Measurements from ENCODE around the gene SEZ6. TPM values are rescaled to one million over a fixed set of nuclear protein-coding genes. Genes with fewer than 3 reads are reported as not detected.

SEZ6 gene
- total RNA-seq, 1 donor, result 0.94 TPM

GRCh38 chr17:29042026-29042678 lies 36.3 kb upstream of the SEZ6 start:
- Histone ChIP-seq H3K27me3 (ENCODE audit: insufficient read depth, low read length) (peaks cover 4% of the 10 kb centered on the region), H3K9me3 (ENCODE audit: low read depth, low read length) (no peaks in the 10 kb centered on the region), H3K4me3 (ENCODE audit: low read length) (no peak overlapping the region), H3K4me1 (ENCODE audit: insufficient read depth, low read length) (peaks cover 48% of the 10 kb centered on the region)

- Histone ChIP-seq H3K4me1 (ENCODE audit: insufficient read depth, low read length) (peaks cover 46% of the 10 kb centered on the region), H3K9me3 (ENCODE audit: low read depth, low read length) (no peaks in the 10 kb centered on the region), H3K27me3 (ENCODE audit: insufficient read depth, low read length) (peaks cover 4% of the 10 kb centered on the region), H3K4me3 (ENCODE audit: low read length) (no peak overlapping the region)
These were observed 35.7 kb upstream of the SEZ6 start for GRCh38 chr17:29041571-29041970.

- peaks cover 4% of the 10 kb centered on the region for H3K27me3 ChIP-seq (ENCODE audit: insufficient read depth, low read length)
- H3K4me1 ChIP-seq (ENCODE audit: insufficient read depth, low read length), result peaks cover 41% of the 10 kb centered on the region
- H3K4me3 ChIP-seq (ENCODE audit: low read length), result no peak overlapping the region
- no peaks in the 10 kb centered on the region for H3K9me3 ChIP-seq (ENCODE audit: low read depth, low read length)
These were observed 35.3 kb upstream of the SEZ6 start for GRCh38 chr17:29041091-29041490.

GRCh38 chr17:29039764-29040598 lies 34.1 kb upstream of the SEZ6 start:
- Histone ChIP-seq H3K4me1 (ENCODE audit: insufficient read depth, low read length) (peaks cover 37% of the 10 kb centered on the region), H3K27me3 (ENCODE audit: insufficient read depth, low read length) (peaks cover 10% of the 10 kb centered on the region), H3K9me3 (ENCODE audit: low read depth, low read length) (no peaks in the 10 kb centered on the region), H3K4me3 (ENCODE audit: low read length) (no peak overlapping the region)

- Histone ChIP-seq H3K27me3 (ENCODE audit: insufficient read depth, low read length) (peaks cover 19% of the 10 kb centered on the region), H3K4me3 (ENCODE audit: low read length) (no peak overlapping the region), H3K9me3 (ENCODE audit: low read depth, low read length) (no peaks in the 10 kb centered on the region), H3K4me1 (ENCODE audit: insufficient read depth, low read length) (peaks cover 21% of the 10 kb centered on the region)
These were observed 32.4 kb upstream of the SEZ6 start for GRCh38 chr17:29038085-29038795.

- peaks cover 21% of the 10 kb centered on the region for H3K4me1 ChIP-seq (ENCODE audit: insufficient read depth, low read length)
- no peaks in the 10 kb centered on the region for H3K9me3 ChIP-seq (ENCODE audit: low read depth, low read length)
- peaks cover 19% of the 10 kb centered on the region for H3K27me3 ChIP-seq (ENCODE audit: insufficient read depth, low read length)
- no peak overlapping the region for H3K4me3 ChIP-seq (ENCODE audit: low read length)
These were observed 31.9 kb upstream of the SEZ6 start for GRCh38 chr17:29037739-29038084.

- Histone ChIP-seq H3K4me1 (ENCODE audit: insufficient read depth, low read length) (peaks cover 21% of the 10 kb centered on the region), H3K9me3 (ENCODE audit: low read depth, low read length) (no peaks in the 10 kb centered on the region), H3K4me3 (ENCODE audit: low read length) (no peak overlapping the region), H3K27me3 (ENCODE audit: insufficient read depth, low read length) (peaks cover 19% of the 10 kb centered on the region)
These were observed 30.8 kb upstream of the SEZ6 start for GRCh38 chr17:29036584-29036983.

- peaks cover 19% of the 10 kb centered on the region for H3K27me3 ChIP-seq (ENCODE audit: insufficient read depth, low read length)
- peaks cover 24% of the 10 kb centered on the region for H3K4me1 ChIP-seq (ENCODE audit: insufficient read depth, low read length)
- H3K9me3 ChIP-seq (ENCODE audit: low read depth, low read length), result no peaks in the 10 kb centered on the region
- no peak overlapping the region for H3K4me3 ChIP-seq (ENCODE audit: low read length)
These were observed 28.7 kb upstream of the SEZ6 start for GRCh38 chr17:29034510-29034909.

- Histone ChIP-seq H3K4me1 (ENCODE audit: insufficient read depth, low read length) (peaks cover 24% of the 10 kb centered on the region), H3K27me3 (ENCODE audit: insufficient read depth, low read length) (peaks cover 15% of the 10 kb centered on the region), H3K4me3 (ENCODE audit: low read length) (no peak overlapping the region), H3K9me3 (ENCODE audit: low read depth, low read length) (no peaks in the 10 kb centered on the region)
These were observed 27.0 kb upstream of the SEZ6 start for GRCh38 chr17:29032857-29033197.

GRCh38 chr17:29032013-29032856 lies 26.4 kb upstream of the SEZ6 start:
- Histone ChIP-seq H3K4me3 (ENCODE audit: low read length) (no peak overlapping the region), H3K4me1 (ENCODE audit: insufficient read depth, low read length) (peaks cover 24% of the 10 kb centered on the region), H3K9me3 (ENCODE audit: low read depth, low read length) (no peaks in the 10 kb centered on the region), H3K27me3 (ENCODE audit: insufficient read depth, low read length) (peaks cover 15% of the 10 kb centered on the region)

- Histone ChIP-seq H3K4me3 (ENCODE audit: low read length) (no peak overlapping the region), H3K4me1 (ENCODE audit: insufficient read depth, low read length) (peaks cover 24% of the 10 kb centered on the region), H3K27me3 (ENCODE audit: insufficient read depth, low read length) (peaks cover 15% of the 10 kb centered on the region)
These were observed 25.7 kb upstream of the SEZ6 start for GRCh38 chr17:29031488-29031887.

GRCh38 chr17:29024316-29024952 lies 18.6 kb upstream of the SEZ6 start:
- H3K4me3 ChIP-seq (ENCODE audit: low read length), result no peak overlapping the region
- H3K9me3 ChIP-seq (ENCODE audit: low read depth, low read length), result no peaks in the 10 kb centered on the region
- H3K27me3 ChIP-seq (ENCODE audit: insufficient read depth, low read length), result peaks cover 17% of the 10 kb centered on the region
- peaks cover 8% of the 10 kb centered on the region for H3K4me1 ChIP-seq (ENCODE audit: insufficient read depth, low read length)

More at GRCh38 chr17:29031488-29031887, 25.7 kb upstream of the SEZ6 start:
- no peaks in the 10 kb centered on the region for H3K9me3 ChIP-seq (ENCODE audit: low read depth, low read length)

GRCh38 chr17:29022074-29022473 lies 16.2 kb upstream of the SEZ6 start:
- Histone ChIP-seq H3K27me3 (ENCODE audit: insufficient read depth, low read length) (peaks cover 35% of the 10 kb centered on the region), H3K4me3 (ENCODE audit: low read length) (no peak overlapping the region), H3K9me3 (ENCODE audit: low read depth, low read length) (no peaks in the 10 kb centered on the region), H3K4me1 (ENCODE audit: insufficient read depth, low read length) (peaks cover 9% of the 10 kb centered on the region)

GRCh38 chr17:29021226-29021625 lies 15.4 kb upstream of the SEZ6 start:
- Histone ChIP-seq H3K4me3 (ENCODE audit: low read length) (no peak overlapping the region), H3K9me3 (ENCODE audit: low read depth, low read length) (no peaks in the 10 kb centered on the region), H3K4me1 (ENCODE audit: insufficient read depth, low read length) (peaks cover 9% of the 10 kb centered on the region), H3K27me3 (ENCODE audit: insufficient read depth, low read length) (peaks cover 37% of the 10 kb centered on the region)

Data from mononuclear cell (primary cell).